Measurements from ENCODE around the gene HLA-DPA1. TPM values are rescaled to one million over a fixed set of nuclear protein-coding genes. Genes with fewer than 3 reads are reported as not detected.

HLA-DPA1 gene
- total and polyA plus RNA-seq, 4 donors = 96.2 to 321 (median 145) TPM

DNA sequence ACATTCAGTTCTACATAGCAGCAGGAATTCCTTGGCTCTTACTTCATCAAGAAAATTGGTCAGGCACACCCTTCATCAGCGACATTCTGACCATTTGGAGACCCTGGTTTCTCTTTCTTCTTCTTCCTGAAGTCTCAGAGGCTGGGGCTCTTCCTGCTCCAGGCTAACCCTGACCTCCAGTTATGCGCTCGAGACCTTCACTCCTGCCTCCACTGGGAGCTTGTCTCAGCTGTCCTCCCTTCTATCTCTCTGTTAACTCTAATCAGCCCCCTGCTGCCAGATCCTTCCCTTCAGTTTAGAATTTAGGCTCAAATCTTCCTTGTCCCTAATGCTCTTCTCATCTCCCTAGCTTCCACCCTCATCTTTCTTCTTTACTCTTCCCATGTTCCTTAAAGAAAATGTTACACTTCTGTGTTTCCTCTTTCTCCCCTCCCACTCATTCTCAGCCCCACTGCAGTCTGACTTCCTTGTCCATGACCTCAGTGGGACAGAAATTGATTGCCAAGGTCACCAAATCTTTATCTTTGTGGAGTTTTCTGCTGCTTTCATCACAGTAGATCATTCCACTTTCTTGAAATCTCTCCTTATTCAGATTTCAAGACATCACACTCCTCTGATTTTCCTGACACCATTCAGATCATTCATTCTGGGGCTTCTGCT, 55.6 kb downstream of the HLA-DPA1 start:
- no peak overlapping the region for H3K9ac ChIP-seq (ENCODE audit: insufficient read depth in 1 of 2, low read length in 2 of 2)
- peak overlapping the region; percentile 41 to 81 for H3K27ac ChIP-seq (ENCODE audit: low read depth in 1 of 2, low read length in 1 of 2)
- 68 to 69% methylated on average over 3 of the region's 3 CpGs for WGBS, 2 donors
- H3K27me3 ChIP-seq (ENCODE audit: control insufficient read depth in 3 of 3, insufficient read depth in 3 of 3, low read length in 2 of 3) = peaks cover 0 to 4% (median 3%) of the 10 kb centered on the region in 3 donors
- DNase-seq (no peak), ATAC-seq (ENCODE audit: insufficient read depth, low FRiP score) (no peak)
- H3K9me3 ChIP-seq (ENCODE audit: control insufficient read depth in 4 of 4, insufficient read depth in 3 of 4, low read length in 3 of 4) = no peaks in the 10 kb centered on the region
- TF ChIP-seq, protein P1, sequence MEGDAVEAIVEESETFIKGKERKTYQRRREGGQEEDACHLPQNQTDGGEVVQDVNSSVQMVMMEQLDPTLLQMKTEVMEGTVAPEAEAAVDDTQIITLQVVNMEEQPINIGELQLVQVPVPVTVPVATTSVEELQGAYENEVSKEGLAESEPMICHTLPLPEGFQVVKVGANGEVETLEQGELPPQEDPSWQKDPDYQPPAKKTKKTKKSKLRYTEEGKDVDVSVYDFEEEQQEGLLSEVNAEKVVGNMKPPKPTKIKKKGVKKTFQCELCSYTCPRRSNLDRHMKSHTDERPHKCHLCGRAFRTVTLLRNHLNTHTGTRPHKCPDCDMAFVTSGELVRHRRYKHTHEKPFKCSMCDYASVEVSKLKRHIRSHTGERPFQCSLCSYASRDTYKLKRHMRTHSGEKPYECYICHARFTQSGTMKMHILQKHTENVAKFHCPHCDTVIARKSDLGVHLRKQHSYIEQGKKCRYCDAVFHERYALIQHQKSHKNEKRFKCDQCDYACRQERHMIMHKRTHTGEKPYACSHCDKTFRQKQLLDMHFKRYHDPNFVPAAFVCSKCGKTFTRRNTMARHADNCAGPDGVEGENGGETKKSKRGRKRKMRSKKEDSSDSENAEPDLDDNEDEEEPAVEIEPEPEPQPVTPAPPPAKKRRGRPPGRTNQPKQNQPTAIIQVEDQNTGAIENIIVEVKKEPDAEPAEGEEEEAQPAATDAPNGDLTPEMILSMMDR (IDR thresholded peaks at IDR 0.05; ENCODE audit: control extremely low read depth, extremely low read depth) = no peak
- no peak overlapping the region for H3K4me3 ChIP-seq
- H3K4me1 ChIP-seq (ENCODE audit: control insufficient read depth in 5 of 5, insufficient read depth in 5 of 5, low read length in 5 of 5) = peaks cover 0 to 9% (median 4%) of the 10 kb centered on the region in 5 donors
- no peaks in the 10 kb centered on the region for H3K36me3 ChIP-seq (ENCODE audit: control insufficient read depth in 4 of 4, insufficient read depth in 4 of 4, low read length in 4 of 4)

DNA sequence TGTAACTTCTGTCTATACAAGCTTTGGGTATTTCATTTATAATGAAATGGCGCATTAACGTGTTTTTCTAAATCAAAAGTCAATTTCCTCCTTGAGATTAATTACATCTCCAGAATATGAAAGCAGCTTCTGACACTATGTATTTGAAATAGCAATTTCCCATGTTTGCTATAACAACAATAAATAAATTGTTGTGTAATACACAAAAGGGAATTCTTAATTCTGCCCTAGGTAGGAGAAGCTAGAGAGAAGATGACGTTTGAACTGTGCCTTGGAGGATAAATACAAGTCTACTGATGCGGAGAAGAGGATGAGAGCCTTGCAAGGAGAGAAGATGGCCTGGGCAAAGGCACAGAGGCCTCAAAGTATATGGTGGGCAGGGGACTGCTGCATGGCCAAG, 56.4 kb downstream of the HLA-DPA1 start:
- no peaks in the 10 kb centered on the region for H3K36me3 ChIP-seq (ENCODE audit: control insufficient read depth in 4 of 4, insufficient read depth in 4 of 4, low read length in 4 of 4)
- H3K9ac ChIP-seq (ENCODE audit: insufficient read depth in 1 of 2, low read length in 2 of 2) = no peak overlapping the region
- H3K9me3 ChIP-seq (ENCODE audit: control insufficient read depth in 4 of 4, insufficient read depth in 3 of 4, low read length in 3 of 4) = no peaks in the 10 kb centered on the region
- ATAC-seq (ENCODE audit: insufficient read depth, low FRiP score) (no peak), DNase-seq (no peak)
- H3K4me1 ChIP-seq (ENCODE audit: control insufficient read depth in 5 of 5, insufficient read depth in 5 of 5, low read length in 5 of 5) = peaks cover 0 to 9% (median 4%) of the 10 kb centered on the region in 5 donors
- TF ChIP-seq, protein P1 (IDR thresholded peaks at IDR 0.05; ENCODE audit: control extremely low read depth, extremely low read depth) = no peak
- H3K4me3 ChIP-seq = no peak overlapping the region
- peak overlapping the region in 1 of 2 donors; percentile 26 for H3K27ac ChIP-seq (ENCODE audit: low read depth in 1 of 2, low read length in 1 of 2)
- peaks cover 0 to 4% (median 3%) of the 10 kb centered on the region in 3 donors for H3K27me3 ChIP-seq (ENCODE audit: control insufficient read depth in 3 of 3, insufficient read depth in 3 of 3, low read length in 2 of 3)
- 63 to 67% methylated on average over 4 of the region's 4 CpGs for WGBS, 2 donors

DNA sequence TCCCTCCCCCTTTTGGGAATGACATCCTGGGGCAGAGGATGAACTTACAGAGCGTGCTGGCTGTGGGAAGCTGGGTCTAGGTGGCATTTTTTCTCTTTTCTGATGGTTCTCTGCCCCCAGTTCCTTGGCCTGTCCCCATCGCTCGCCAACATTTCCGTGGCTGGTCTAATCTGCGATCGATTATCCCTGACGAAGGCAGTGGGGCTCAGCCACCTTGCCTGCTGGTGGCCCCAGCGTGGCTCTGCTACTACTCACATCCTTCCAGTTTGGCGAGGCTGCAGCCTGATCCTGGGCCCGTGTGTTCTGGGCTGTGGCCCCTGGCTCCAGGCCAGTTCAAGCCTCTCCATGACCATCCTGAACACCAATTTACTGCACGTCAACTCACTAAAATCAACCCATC, 57.7 kb downstream of the HLA-DPA1 start:
- peaks cover 0 to 8% (median 6%) of the 10 kb centered on the region in 3 donors for H3K27me3 ChIP-seq (ENCODE audit: control insufficient read depth in 3 of 3, insufficient read depth in 3 of 3, low read length in 2 of 3)
- no peaks in the 10 kb centered on the region for H3K36me3 ChIP-seq (ENCODE audit: control insufficient read depth in 4 of 4, insufficient read depth in 4 of 4, low read length in 4 of 4)
- ATAC-seq (ENCODE audit: insufficient read depth, low FRiP score) = no peak

More for the DNA sequence above, 57.7 kb downstream of the HLA-DPA1 start:
- WGBS, 2 donors = 81 to 83% methylated on average over 11 of the region's 11 CpGs
- no peaks in the 10 kb centered on the region for H3K9me3 ChIP-seq (ENCODE audit: control insufficient read depth in 4 of 4, insufficient read depth in 3 of 4, low read length in 3 of 4)
- peaks cover 0 to 9% (median 4%) of the 10 kb centered on the region in 5 donors for H3K4me1 ChIP-seq (ENCODE audit: control insufficient read depth in 5 of 5, insufficient read depth in 5 of 5, low read length in 5 of 5)
- H3K27ac ChIP-seq (ENCODE audit: low read depth in 1 of 2, low read length in 1 of 2) = peak overlapping the region in 1 of 2 donors; percentile 37
- TF ChIP-seq, protein P1 (IDR thresholded peaks at IDR 0.05; ENCODE audit: control extremely low read depth, extremely low read depth) = no peak
- DNase-seq = no peak
- H3K4me3 ChIP-seq = no peak overlapping the region
- H3K9ac ChIP-seq (ENCODE audit: insufficient read depth in 1 of 2, low read length in 2 of 2) = no peak overlapping the region

All from lung (tissue), 12 donors.